Measurements from ENCODE around the gene GBF1. TPM values are rescaled to one million over a fixed set of nuclear protein-coding genes. Genes with fewer than 3 reads are reported as not detected.

The GBF1 gene
- total and polyA plus RNA-seq, 2 donors from 2014 or later: 14.4 to 53.3 TPM

GRCh38 chr10:102402512-102402896, 157.2 kb downstream of the GBF1 start:
- no peak overlapping the region for H3K4me3 ChIP-seq (ENCODE audit: low read length in 3 of 3)
- FAIRE-seq: no peak

DNA sequence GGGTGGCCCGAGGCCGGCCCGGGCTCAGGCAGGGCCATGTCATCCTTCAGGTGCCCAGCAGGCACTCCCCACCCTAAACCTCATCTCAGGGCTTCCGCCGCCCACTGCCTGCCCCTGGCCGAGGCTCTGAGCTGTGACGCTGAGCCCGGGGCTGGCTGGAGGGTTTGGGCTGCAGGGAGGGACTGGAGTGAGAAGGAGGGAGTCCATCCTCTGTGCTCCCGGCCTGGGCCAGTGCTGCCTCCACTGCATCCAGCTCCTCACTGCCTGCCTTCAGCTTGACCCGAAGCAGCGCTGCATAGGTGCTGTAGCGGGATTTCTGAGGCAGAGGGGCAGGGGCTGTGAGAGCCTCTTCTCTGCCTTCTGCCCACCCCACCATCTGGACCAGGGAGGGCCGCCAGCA, 157.8 kb downstream of the GBF1 start:
- TF ChIP-seq CTCF (IDR thresholded peaks at IDR 0.05; ENCODE audit: borderline replicate concordance, extremely low read depth, insufficient read depth): no peak
- Histone ChIP-seq H3K9me3 (ENCODE audit: control insufficient read depth in 2 of 3, insufficient read depth in 1 of 3, low read length in 3 of 3) (no peaks in the 10 kb centered on the region), H3K27me3 (ENCODE audit: control insufficient read depth, insufficient read depth, low read length) (no peaks in the 10 kb centered on the region), H3K4me3 (ENCODE audit: low read length in 3 of 3) (no peak overlapping the region), H3K36me3 (ENCODE audit: control insufficient read depth in 2 of 3, insufficient read depth in 3 of 3, low read length in 3 of 3) (no peaks in the 10 kb centered on the region), H3K9ac (ENCODE audit: low read length in 3 of 3) (no peak overlapping the region), H3K27ac (ENCODE audit: low read depth in 2 of 2, low read length in 2 of 2) (no peak overlapping the region), H3K4me1 (ENCODE audit: control insufficient read depth in 2 of 3, insufficient read depth in 2 of 3, low read depth in 1 of 3, low read length in 3 of 3) (peaks cover 0 to 4% (median 0%) of the 10 kb centered on the region in 3 donors)
- intact Hi-C loops (cut with DNase I): no loop called here
- peak in 2 of 5 donors; percentile 35 to 67 for DNase-seq
- no peak for FAIRE-seq

More at GRCh38 chr10:102402512-102402896, 157.2 kb downstream of the GBF1 start:
- DNase-seq: no peak
- no peak overlapping the region for H3K9ac ChIP-seq (ENCODE audit: low read length in 3 of 3)
- H3K36me3 ChIP-seq (ENCODE audit: control insufficient read depth in 2 of 3, insufficient read depth in 3 of 3, low read length in 3 of 3): peaks cover 0 to 5% (median 0%) of the 10 kb centered on the region in 3 donors
- no peaks in the 10 kb centered on the region for H3K9me3 ChIP-seq (ENCODE audit: control insufficient read depth in 2 of 3, insufficient read depth in 1 of 3, low read length in 3 of 3)
- peaks cover 0 to 4% (median 0%) of the 10 kb centered on the region in 3 donors for H3K4me1 ChIP-seq (ENCODE audit: control insufficient read depth in 2 of 3, insufficient read depth in 2 of 3, low read depth in 1 of 3, low read length in 3 of 3)
- no peak overlapping the region for H3K27ac ChIP-seq (ENCODE audit: low read depth in 2 of 2, low read length in 2 of 2)
- no peaks in the 10 kb centered on the region for H3K27me3 ChIP-seq (ENCODE audit: control insufficient read depth, insufficient read depth, low read length)
- intact Hi-C loops (cut with DNase I): no loop called here
- no peak for TF ChIP-seq CTCF (IDR thresholded peaks at IDR 0.05; ENCODE audit: borderline replicate concordance, extremely low read depth, insufficient read depth)

DNA sequence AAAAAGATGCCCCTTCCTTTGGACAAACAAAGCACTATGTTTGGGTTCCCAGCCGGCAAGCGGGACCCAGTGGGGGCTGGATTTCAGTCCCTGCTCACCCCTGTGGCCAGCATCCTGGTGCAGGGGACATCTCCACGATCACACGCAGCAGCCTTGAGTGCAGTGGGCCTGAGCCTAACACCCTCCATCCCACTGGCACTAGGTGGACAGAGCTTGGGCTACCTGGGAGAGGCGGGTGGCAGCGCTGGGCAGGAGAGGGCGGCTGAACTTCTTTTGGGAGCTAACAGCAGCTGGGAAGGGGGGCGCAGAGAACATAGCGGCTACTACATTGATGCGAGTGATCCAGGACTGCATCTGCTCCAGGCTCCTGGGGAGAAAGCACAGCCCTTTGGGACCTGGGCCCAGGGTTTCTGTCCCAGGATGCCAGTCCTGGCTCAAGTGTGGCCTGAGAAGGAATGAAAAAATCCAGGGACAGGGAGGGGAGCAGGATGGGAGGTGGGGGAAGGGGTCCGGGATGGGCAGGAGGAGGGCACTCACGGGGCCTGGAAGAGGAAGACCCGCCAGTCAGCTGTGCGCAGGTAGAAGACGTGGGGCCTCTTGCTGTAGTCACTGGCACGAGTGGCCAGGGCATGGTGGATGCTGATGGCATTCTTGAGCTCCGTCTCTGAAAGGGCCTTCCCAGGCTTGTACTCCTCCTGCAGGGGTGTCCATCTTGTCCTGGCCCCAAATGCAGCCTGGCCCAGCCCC, 159.2 kb downstream of the GBF1 start:
- H3K4me3 ChIP-seq (ENCODE audit: low read length in 3 of 3): no peak overlapping the region
- no peak overlapping the region for H3K9ac ChIP-seq (ENCODE audit: low read length in 3 of 3)
- no peaks in the 10 kb centered on the region for H3K9me3 ChIP-seq (ENCODE audit: control insufficient read depth in 2 of 3, insufficient read depth in 1 of 3, low read length in 3 of 3)
- H3K36me3 ChIP-seq (ENCODE audit: control insufficient read depth in 2 of 3, insufficient read depth in 3 of 3, low read length in 3 of 3): no peaks in the 10 kb centered on the region
- FAIRE-seq (no peak), DNase-seq (peak in 1 of 5 donors; percentile 64)
- intact Hi-C loops (cut with DNase I): no loop called here
- H3K27ac ChIP-seq (ENCODE audit: low read depth in 2 of 2, low read length in 2 of 2): no peak overlapping the region
- peaks cover 0 to 4% (median under 1%) of the 10 kb centered on the region in 3 donors for H3K4me1 ChIP-seq (ENCODE audit: control insufficient read depth in 2 of 3, insufficient read depth in 2 of 3, low read depth in 1 of 3, low read length in 3 of 3)
- H3K27me3 ChIP-seq (ENCODE audit: control insufficient read depth, insufficient read depth, low read length): no peaks in the 10 kb centered on the region
- no peak for TF ChIP-seq CTCF (IDR thresholded peaks at IDR 0.05; ENCODE audit: borderline replicate concordance, extremely low read depth, insufficient read depth)

Measured in kidney (tissue), 14 donors.